22Rv1 (cell line): ENCODE measurements around the gene CNFN.

Experiments used
- H3K27ac ChIP-seq: fragments of 450-650 bp; 2 replicates; pipeline ENCODE4 v1.5.1; 2017
- ZFX ChIP-seq: fragments of 450-650 bp; IDR thresholded peaks from 2 replicates; pipeline ENCODE4 v1.6.1; 2017; ENCODE audit warnings: antibody characterized with exemption, borderline replicate concordance
- TF ChIP-seq, protein P1 (sequence below): fragments of 450-650 bp; IDR thresholded peaks from 2 replicates; pipeline ENCODE4 v1.5.1; 2017; ENCODE audit warnings: mild to moderate bottlenecking

Gene CNFN

GRCh38 chr19:42426643-42427042 is 36.5 kb upstream of the CNFN start:
- no peak overlapping the region for H3K27ac ChIP-seq
- TF ChIP-seq, protein P1, sequence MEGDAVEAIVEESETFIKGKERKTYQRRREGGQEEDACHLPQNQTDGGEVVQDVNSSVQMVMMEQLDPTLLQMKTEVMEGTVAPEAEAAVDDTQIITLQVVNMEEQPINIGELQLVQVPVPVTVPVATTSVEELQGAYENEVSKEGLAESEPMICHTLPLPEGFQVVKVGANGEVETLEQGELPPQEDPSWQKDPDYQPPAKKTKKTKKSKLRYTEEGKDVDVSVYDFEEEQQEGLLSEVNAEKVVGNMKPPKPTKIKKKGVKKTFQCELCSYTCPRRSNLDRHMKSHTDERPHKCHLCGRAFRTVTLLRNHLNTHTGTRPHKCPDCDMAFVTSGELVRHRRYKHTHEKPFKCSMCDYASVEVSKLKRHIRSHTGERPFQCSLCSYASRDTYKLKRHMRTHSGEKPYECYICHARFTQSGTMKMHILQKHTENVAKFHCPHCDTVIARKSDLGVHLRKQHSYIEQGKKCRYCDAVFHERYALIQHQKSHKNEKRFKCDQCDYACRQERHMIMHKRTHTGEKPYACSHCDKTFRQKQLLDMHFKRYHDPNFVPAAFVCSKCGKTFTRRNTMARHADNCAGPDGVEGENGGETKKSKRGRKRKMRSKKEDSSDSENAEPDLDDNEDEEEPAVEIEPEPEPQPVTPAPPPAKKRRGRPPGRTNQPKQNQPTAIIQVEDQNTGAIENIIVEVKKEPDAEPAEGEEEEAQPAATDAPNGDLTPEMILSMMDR = no peak
- no peak for TF ChIP-seq ZFX

GRCh38 chr19:42424712-42425131 is 34.6 kb upstream of the CNFN start:
- TF ChIP-seq, protein P1 = peak; percentile 14; the same call in 1 of the 2 replicates
- no peak for TF ChIP-seq ZFX
- no peak overlapping the region for H3K27ac ChIP-seq

DNA sequence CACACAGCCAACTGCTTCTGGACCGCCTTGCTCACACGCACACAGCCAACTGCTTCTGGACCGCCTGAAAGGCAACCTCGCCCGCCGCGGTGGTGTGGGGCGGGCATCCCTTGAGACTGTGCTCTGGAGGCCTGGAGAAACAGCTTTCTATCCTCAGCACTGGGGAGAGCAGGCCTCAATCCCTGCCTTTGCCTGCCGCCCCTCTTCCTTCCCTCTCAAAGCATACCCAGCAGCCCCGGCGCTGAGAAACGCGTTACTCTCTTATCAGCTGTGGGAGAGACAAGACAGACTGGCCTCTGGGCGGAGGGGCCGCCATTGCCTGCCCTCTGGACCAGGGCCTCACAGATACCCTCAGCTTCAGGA is 34.2 kb upstream of the CNFN start:
- no peak overlapping the region for H3K27ac ChIP-seq
- TF ChIP-seq, protein P1 = no peak
- no peak for TF ChIP-seq ZFX

- TF ChIP-seq ZFX = no peak
- TF ChIP-seq, protein P1 = no peak
- peak overlapping the region; percentile 40 for H3K27ac ChIP-seq
Measured at GRCh38 chr19:42423462-42424344, 33.6 kb upstream of the CNFN start.

DNA sequence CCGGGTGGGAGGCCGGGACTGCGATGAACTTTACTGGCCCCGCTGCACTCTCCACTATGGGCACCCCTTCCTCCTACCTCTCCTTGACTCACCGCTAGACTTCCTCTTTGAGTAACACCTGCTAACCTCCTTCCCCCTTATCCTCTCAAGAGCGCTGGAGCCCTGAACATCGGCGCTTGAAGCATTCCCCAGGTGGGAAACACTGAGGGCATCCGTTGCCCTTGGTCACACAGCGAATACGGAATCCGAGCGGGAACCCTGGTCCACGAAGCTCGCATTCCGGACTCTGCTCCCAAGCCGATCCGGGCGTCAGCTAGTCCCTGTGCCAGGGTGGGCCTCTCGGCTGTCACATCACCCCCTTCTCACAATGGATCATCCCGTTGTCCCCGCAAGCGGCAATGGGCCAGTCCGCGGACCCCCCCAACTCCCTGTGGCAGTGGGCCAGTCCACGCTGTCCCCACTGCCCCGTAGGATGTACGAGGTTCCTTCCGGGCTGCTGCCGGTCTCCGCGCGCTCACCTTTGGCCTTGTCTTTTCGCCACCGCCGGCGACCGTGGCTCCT is 32.9 kb upstream of the CNFN start:
- H3K27ac ChIP-seq = peak overlapping the region; percentile 40
- no peak for TF ChIP-seq ZFX
- TF ChIP-seq, protein P1 = no peak

- no peak for TF ChIP-seq ZFX
- TF ChIP-seq, protein P1 = no peak
- H3K27ac ChIP-seq = peak overlapping the region; percentile 40
Measured at GRCh38 chr19:42422092-42422900, 32.2 kb upstream of the CNFN start.

- H3K27ac ChIP-seq = peak overlapping the region; percentile 40
Measured at GRCh38 chr19:42421591-42422031, 31.5 kb upstream of the CNFN start.

More at GRCh38 chr19:42421591-42422031, 31.5 kb upstream of the CNFN start:
- TF ChIP-seq, protein P1 = no peak
- TF ChIP-seq ZFX = no peak
